ENCODE results near the gene CIB4.

GRCh38 chr2:26568076-26568890 is 72.9 kb downstream of the CIB4 start:
- TF ChIP-seq, protein P1, sequence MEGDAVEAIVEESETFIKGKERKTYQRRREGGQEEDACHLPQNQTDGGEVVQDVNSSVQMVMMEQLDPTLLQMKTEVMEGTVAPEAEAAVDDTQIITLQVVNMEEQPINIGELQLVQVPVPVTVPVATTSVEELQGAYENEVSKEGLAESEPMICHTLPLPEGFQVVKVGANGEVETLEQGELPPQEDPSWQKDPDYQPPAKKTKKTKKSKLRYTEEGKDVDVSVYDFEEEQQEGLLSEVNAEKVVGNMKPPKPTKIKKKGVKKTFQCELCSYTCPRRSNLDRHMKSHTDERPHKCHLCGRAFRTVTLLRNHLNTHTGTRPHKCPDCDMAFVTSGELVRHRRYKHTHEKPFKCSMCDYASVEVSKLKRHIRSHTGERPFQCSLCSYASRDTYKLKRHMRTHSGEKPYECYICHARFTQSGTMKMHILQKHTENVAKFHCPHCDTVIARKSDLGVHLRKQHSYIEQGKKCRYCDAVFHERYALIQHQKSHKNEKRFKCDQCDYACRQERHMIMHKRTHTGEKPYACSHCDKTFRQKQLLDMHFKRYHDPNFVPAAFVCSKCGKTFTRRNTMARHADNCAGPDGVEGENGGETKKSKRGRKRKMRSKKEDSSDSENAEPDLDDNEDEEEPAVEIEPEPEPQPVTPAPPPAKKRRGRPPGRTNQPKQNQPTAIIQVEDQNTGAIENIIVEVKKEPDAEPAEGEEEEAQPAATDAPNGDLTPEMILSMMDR (IDR thresholded peaks at IDR 0.05), result no peak
- no peak for TF ChIP-seq POLR2A (IDR thresholded peaks at IDR 0.05)

Data from sigmoid colon (tissue), 3 donors.